ENCODE measurements around the gene MTIF2.
"Not testable (repeated sequence)": the region's sequence is repeated elsewhere in the genome, so short reads cannot be mapped to it uniquely, and the experiment has no call there.

GRCh38 chr2:55274346-55274745 lies 5.3 kb upstream of the MTIF2 start:
- TF ChIP-seq, protein P1, sequence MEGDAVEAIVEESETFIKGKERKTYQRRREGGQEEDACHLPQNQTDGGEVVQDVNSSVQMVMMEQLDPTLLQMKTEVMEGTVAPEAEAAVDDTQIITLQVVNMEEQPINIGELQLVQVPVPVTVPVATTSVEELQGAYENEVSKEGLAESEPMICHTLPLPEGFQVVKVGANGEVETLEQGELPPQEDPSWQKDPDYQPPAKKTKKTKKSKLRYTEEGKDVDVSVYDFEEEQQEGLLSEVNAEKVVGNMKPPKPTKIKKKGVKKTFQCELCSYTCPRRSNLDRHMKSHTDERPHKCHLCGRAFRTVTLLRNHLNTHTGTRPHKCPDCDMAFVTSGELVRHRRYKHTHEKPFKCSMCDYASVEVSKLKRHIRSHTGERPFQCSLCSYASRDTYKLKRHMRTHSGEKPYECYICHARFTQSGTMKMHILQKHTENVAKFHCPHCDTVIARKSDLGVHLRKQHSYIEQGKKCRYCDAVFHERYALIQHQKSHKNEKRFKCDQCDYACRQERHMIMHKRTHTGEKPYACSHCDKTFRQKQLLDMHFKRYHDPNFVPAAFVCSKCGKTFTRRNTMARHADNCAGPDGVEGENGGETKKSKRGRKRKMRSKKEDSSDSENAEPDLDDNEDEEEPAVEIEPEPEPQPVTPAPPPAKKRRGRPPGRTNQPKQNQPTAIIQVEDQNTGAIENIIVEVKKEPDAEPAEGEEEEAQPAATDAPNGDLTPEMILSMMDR (IDR thresholded peaks at IDR 0.05; ENCODE audit: insufficient read depth, low read depth, low read length): not testable (repeated sequence)
- TF ChIP-seq EZH2 (IDR thresholded peaks at IDR 0.05; ENCODE audit: insufficient read depth, low read length): not testable (repeated sequence)
